ENCODE data around the gene GRXCR1. TPM values are rescaled to one million over a fixed set of nuclear protein-coding genes. Genes with fewer than 3 reads are reported as not detected.

Gene GRXCR1
- total RNA-seq, 1 experiment from 2014 or later, result not detected

GRCh38 chr4:42923431-42923830 lies 30.9 kb downstream of the GRXCR1 start:
- Histone ChIP-seq H3K23ac (ENCODE audit: insufficient read length, low read depth, low read length) (no peak overlapping the region), H4K5ac (ENCODE audit: insufficient read length, low read depth, low read length) (no peak overlapping the region), H3K14ac (ENCODE audit: insufficient read depth, low read length) (no peak overlapping the region), H4K91ac (ENCODE audit: insufficient read length, low read depth, low read length) (no peak overlapping the region), H2AFZ (ENCODE audit: low read length) (no peak overlapping the region), H3K18ac (ENCODE audit: insufficient read length, low read depth, low read length) (no peak overlapping the region), H3K79me2 (ENCODE audit: insufficient read depth, low read length) (no peaks in the 10 kb centered on the region), H3K4me1 (ENCODE audit: insufficient read depth, low read length) (no peaks in the 10 kb centered on the region; the same call in 1 of the 2 replicates), H2BK12ac (ENCODE audit: insufficient read length, low read depth, low read length) (no peak overlapping the region), H3K27me3 (ENCODE audit: insufficient read depth, low read length) (no peaks in the 10 kb centered on the region), H2BK5ac (ENCODE audit: insufficient read length, low read length) (no peak overlapping the region), H2BK20ac (ENCODE audit: low read depth, low read length, poor library complexity, severe bottlenecking) (no peak overlapping the region), H2BK120ac (ENCODE audit: low read depth, low read length, poor library complexity, severe bottlenecking) (no peak overlapping the region), H3K9me3 (ENCODE audit: control insufficient read depth, low read depth, low read length) (no peaks in the 10 kb centered on the region), H2AK5ac (ENCODE audit: insufficient read length, low read length) (no peak overlapping the region), H3K9ac (ENCODE audit: extremely low read depth, insufficient read length, low read length) (no peak overlapping the region), H3K79me1 (ENCODE audit: insufficient read depth, low read depth, low read length, poor library complexity, severe bottlenecking) (no peaks in the 10 kb centered on the region), H3K27ac (ENCODE audit: insufficient read length, low read depth, low read length) (no peak overlapping the region), H3K4me2 (ENCODE audit: insufficient read depth, insufficient read length, low read length) (no peak overlapping the region), H2BK15ac (ENCODE audit: low read depth, low read length) (no peak overlapping the region), H4K8ac (replicated peaks; ENCODE audit: insufficient read length, low read depth, low read length) (no peak overlapping the region), H3K4ac (ENCODE audit: low read depth, low read length) (no peak overlapping the region), H3T11ph (ENCODE audit: low read length) (no peak overlapping the region), H4K20me1 (ENCODE audit: control insufficient read depth, insufficient read depth, insufficient read length) (no peaks in the 10 kb centered on the region), H3K23me2 (ENCODE audit: insufficient read length, low read depth, low read length, poor library complexity, severe bottlenecking) (no peaks in the 10 kb centered on the region), H3K56ac (ENCODE audit: insufficient read length, low read depth, low read length) (no peak overlapping the region)
- Mint-ChIP-seq H3K4me3 (no peak overlapping the region), H3K9me3 (no peaks in the 10 kb centered on the region), H3K27me3 (ENCODE audit: low read depth) (peaks cover 2% of the 10 kb centered on the region; the same call in 1 of the 2 replicates), H3K36me3 (ENCODE audit: insufficient read depth in 1 of 3, low read depth in 3 of 3) (no peaks in the 10 kb centered on the region; a peak in 1 of 7 replicates), H3K4me1 (peaks cover 1 to 3% of the 10 kb centered on the region in 2 experiments; a peak in 1 of 4 replicates), H3K27ac (no peak overlapping the region)
- DNase-seq, result no peak
- TF ChIP-seq, protein P1, sequence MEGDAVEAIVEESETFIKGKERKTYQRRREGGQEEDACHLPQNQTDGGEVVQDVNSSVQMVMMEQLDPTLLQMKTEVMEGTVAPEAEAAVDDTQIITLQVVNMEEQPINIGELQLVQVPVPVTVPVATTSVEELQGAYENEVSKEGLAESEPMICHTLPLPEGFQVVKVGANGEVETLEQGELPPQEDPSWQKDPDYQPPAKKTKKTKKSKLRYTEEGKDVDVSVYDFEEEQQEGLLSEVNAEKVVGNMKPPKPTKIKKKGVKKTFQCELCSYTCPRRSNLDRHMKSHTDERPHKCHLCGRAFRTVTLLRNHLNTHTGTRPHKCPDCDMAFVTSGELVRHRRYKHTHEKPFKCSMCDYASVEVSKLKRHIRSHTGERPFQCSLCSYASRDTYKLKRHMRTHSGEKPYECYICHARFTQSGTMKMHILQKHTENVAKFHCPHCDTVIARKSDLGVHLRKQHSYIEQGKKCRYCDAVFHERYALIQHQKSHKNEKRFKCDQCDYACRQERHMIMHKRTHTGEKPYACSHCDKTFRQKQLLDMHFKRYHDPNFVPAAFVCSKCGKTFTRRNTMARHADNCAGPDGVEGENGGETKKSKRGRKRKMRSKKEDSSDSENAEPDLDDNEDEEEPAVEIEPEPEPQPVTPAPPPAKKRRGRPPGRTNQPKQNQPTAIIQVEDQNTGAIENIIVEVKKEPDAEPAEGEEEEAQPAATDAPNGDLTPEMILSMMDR (conservative IDR thresholded peaks at IDR 0.05), result no peak

Measured in H9 (cell line).